OCI-LY3 (cell line): ENCODE measurements around the gene SPATC1L.

Experiments used
- H2AFZ ChIP-seq: fragments of 200-600, 300-600 bp; shearing (Covaris generic); 2 replicates; pipeline ENCODE4 v1.6.0; 2014; ENCODE audit warnings: antibody characterized with exemption, low read depth, low read length
- H3K27ac ChIP-seq: fragments of 200-600, 300-600 bp; sonication (generic); 2 replicates; pipeline ENCODE4 v1.5.1; 2014; ENCODE audit warnings: mild to moderate bottlenecking, low read length, moderate library complexity, mixed read lengths
- H3K27me3 ChIP-seq: fragments of 200-600, 300-600 bp; sonication (generic); 2 replicates; pipeline ENCODE4 v1.6.1; 2014; ENCODE audit warnings: low read depth, low read length, mixed read lengths
- H3K36me3 ChIP-seq: fragments of 200-600, 300-600 bp; sonication (generic); replicated peaks from 2 replicates; pipeline ENCODE3; 2014; ENCODE audit warnings: low read depth, low read length, mixed read lengths
- H3K4me1 ChIP-seq: fragments of 300-600, 200-600 bp; sonication (generic); 2 replicates; pipeline ENCODE4 v1.6.1; 2014; ENCODE audit warnings: low read length, mixed read lengths
- H3K4me2 ChIP-seq: fragments of 200-600, 300-600 bp; sonication (generic); 2 replicates; pipeline ENCODE4 v1.6.1; 2014; ENCODE audit warnings: low read length, mixed read lengths
- H3K4me3 ChIP-seq: fragments of 300-600, 200-600 bp; sonication (generic); 2 replicates; pipeline ENCODE4 v1.5.1; 2014; ENCODE audit warnings: antibody characterized with exemption, mild to moderate bottlenecking, low read length, moderate library complexity
- H3K79me2 ChIP-seq: fragments of 300-600, 200-600 bp; shearing (Covaris generic); 2 replicates; pipeline ENCODE4 v1.6.1; 2014; ENCODE audit warnings: mild to moderate bottlenecking, low read length, mixed read lengths
- H3K9ac ChIP-seq: fragments of 300-600, 200-600 bp; shearing (Covaris generic); 2 replicates; pipeline ENCODE4 v1.6.0; 2014; ENCODE audit warnings: mild to moderate bottlenecking, low read length, moderate library complexity
- H3K9me3 ChIP-seq: fragments of 200-600, 300-600 bp; shearing (Covaris generic); 2 replicates; pipeline ENCODE4 v1.6.1; 2014; ENCODE audit warnings: low read length, mixed read lengths; ENCODE audit not compliant: insufficient read depth
- H4K20me1 ChIP-seq: fragments of 200-600, 300-600 bp; sonication (generic); 2 replicates; pipeline ENCODE4 v1.6.1; 2016; ENCODE audit warnings: low read length, mixed read lengths; ENCODE audit not compliant: insufficient read depth
- CTCF ChIP-seq: fragments of 200-600, 300-600 bp; sonication (generic); IDR thresholded peaks from 2 replicates; pipeline ENCODE4 v1.5.1; 2014; ENCODE audit warnings: antibody characterized with exemption, low read length, low read depth
- EZH2phosphoT487 ChIP-seq: fragments of 200-600 bp; shearing (Covaris generic); IDR thresholded peaks from 2 replicates; pipeline ENCODE4 v1.6.1; 2018; ENCODE audit warnings: antibody characterized with exemption, mixed run types, low read depth

The SPATC1L gene

GRCh38 chr21:46208761-46209721, 24.8 kb upstream of the SPATC1L start:
- TF ChIP-seq EZH2phosphoT487 (no peak), CTCF (no peak)
- Histone ChIP-seq H3K27ac (no peak overlapping the region), H3K4me1 (no peaks in the 10 kb centered on the region), H2AFZ (no peak overlapping the region), H4K20me1 (no peaks in the 10 kb centered on the region), H3K9ac (no peak overlapping the region), H3K79me2 (no peaks in the 10 kb centered on the region), H3K4me3 (no peak overlapping the region), H3K27me3 (no peaks in the 10 kb centered on the region), H3K36me3 (peaks cover 17% of the 10 kb centered on the region), H3K9me3 (no peaks in the 10 kb centered on the region), H3K4me2 (no peak overlapping the region)

GRCh38 chr21:46207920-46208591, 23.8 kb upstream of the SPATC1L start:
- no peaks in the 10 kb centered on the region for H3K9me3 ChIP-seq

GRCh38 chr21:46207006-46207919, 23.0 kb upstream of the SPATC1L start:
- no peaks in the 10 kb centered on the region for H3K79me2 ChIP-seq
- H3K27me3 ChIP-seq, result no peaks in the 10 kb centered on the region
- no peaks in the 10 kb centered on the region for H3K4me1 ChIP-seq
- H3K36me3 ChIP-seq, result peaks cover 29% of the 10 kb centered on the region
- no peaks in the 10 kb centered on the region for H3K9me3 ChIP-seq
- no peak overlapping the region for H3K4me3 ChIP-seq
- no peak overlapping the region for H3K4me2 ChIP-seq
- TF ChIP-seq CTCF, result no peak
- no peak for TF ChIP-seq EZH2phosphoT487
- H3K9ac ChIP-seq, result no peak overlapping the region
- no peaks in the 10 kb centered on the region for H4K20me1 ChIP-seq
- no peak overlapping the region for H2AFZ ChIP-seq
- no peak overlapping the region for H3K27ac ChIP-seq

More at GRCh38 chr21:46207920-46208591, 23.8 kb upstream of the SPATC1L start:
- no peaks in the 10 kb centered on the region for H3K79me2 ChIP-seq
- no peak overlapping the region for H3K4me2 ChIP-seq
- no peak overlapping the region for H3K9ac ChIP-seq
- no peak overlapping the region for H3K27ac ChIP-seq
- peaks cover 24% of the 10 kb centered on the region for H3K36me3 ChIP-seq
- no peak overlapping the region for H2AFZ ChIP-seq
- no peaks in the 10 kb centered on the region for H3K27me3 ChIP-seq
- H4K20me1 ChIP-seq, result no peaks in the 10 kb centered on the region
- no peak for TF ChIP-seq CTCF
- no peak overlapping the region for H3K4me3 ChIP-seq
- no peaks in the 10 kb centered on the region for H3K4me1 ChIP-seq
